ENCODE measurements around the gene TBC1D20.
"Not testable (repeated sequence)": the region's sequence is repeated elsewhere in the genome, so short reads cannot be mapped to it uniquely, and the experiment has no call there.

The TBC1D20 gene

GRCh38 chr20:462199-462991, at the start of gene TBC1D20:
Gene TBC1D20, minus strand, starts transcription at chr20:462533. Its CDS starts 128 bp downstream, at chr20:462405.
- DNase-seq = peak; percentile 89

- not testable (repeated sequence) for DNase-seq
These were observed 48.2 kb upstream of the TBC1D20 start for GRCh38 chr20:510328-511057.

GRCh38 chr20:508364-508787, 46.0 kb upstream of the TBC1D20 start:
- not testable (repeated sequence) for DNase-seq

GRCh38 chr20:507761-508332, 45.5 kb upstream of the TBC1D20 start:
- DNase-seq = no peak

GRCh38 chr20:507006-507758, 44.8 kb upstream of the TBC1D20 start:
- no peak for DNase-seq

GRCh38 chr20:504632-505075, 42.3 kb upstream of the TBC1D20 start:
- no peak for DNase-seq

- DNase-seq = no peak
These were observed 40.9 kb upstream of the TBC1D20 start for GRCh38 chr20:503048-503737.

GRCh38 chr20:497979-498378, 35.6 kb upstream of the TBC1D20 start:
- no peak for DNase-seq

- no peak for DNase-seq
These were observed 33.9 kb upstream of the TBC1D20 start for GRCh38 chr20:496126-496696.

- no peak for DNase-seq
These were observed 29.8 kb upstream of the TBC1D20 start for GRCh38 chr20:492159-492558.

- DNase-seq = no peak
These were observed 25.3 kb upstream of the TBC1D20 start for GRCh38 chr20:487655-488054.

GRCh38 chr20:483815-484644, 21.7 kb upstream of the TBC1D20 start:
- no peak for DNase-seq

GRCh38 chr20:481167-481566, 18.8 kb upstream of the TBC1D20 start:
- DNase-seq = peak; percentile 47

- DNase-seq = no peak
These were observed 17.7 kb upstream of the TBC1D20 start for GRCh38 chr20:480044-480443.

- no peak for DNase-seq
These were observed 17.2 kb upstream of the TBC1D20 start for GRCh38 chr20:479487-479886.

- peak; percentile 82 for DNase-seq
These were observed 16.7 kb upstream of the TBC1D20 start for GRCh38 chr20:478949-479429.

GRCh38 chr20:478010-478948, 15.9 kb upstream of the TBC1D20 start:
- DNase-seq = no peak

- DNase-seq = not testable (repeated sequence)
These were observed 14.4 kb upstream of the TBC1D20 start for GRCh38 chr20:476561-477249.

Measured in CD4-positive, alpha-beta T cell treated with Interleukin-17A for 1 hour (primary cell).